Nephron progenitor cell (in vitro differentiated cells): Measurements from ENCODE around the gene AFG1L.

Experiments used
- DNase-seq: peaks from one replicate; pipeline ENCODE4 v3.0.0; 2021
- H3K27ac Mint-ChIP-seq: 2 replicates; pipeline ENCODE4 v1.8.0; 2021; ENCODE audit warnings: mild to moderate bottlenecking, moderate library complexity, mixed read lengths
- H3K27me3 Mint-ChIP-seq: 2 replicates; pipeline ENCODE4 v1.8.0; 2021; ENCODE audit warnings: mild to moderate bottlenecking, low read depth, mixed read lengths; ENCODE audit not compliant: poor library complexity
- H3K36me3 Mint-ChIP-seq: 2 replicates; pipeline ENCODE4 v1.8.0; 2021; ENCODE audit warnings: low read depth, mixed read lengths
- H3K4me1 Mint-ChIP-seq: 2 replicates; pipeline ENCODE4 v1.8.0; 2021; ENCODE audit warnings: mixed read lengths
- H3K4me3 Mint-ChIP-seq: 2 replicates; pipeline ENCODE4 v1.8.0; 2021; ENCODE audit warnings: mild to moderate bottlenecking, moderate library complexity, mixed read lengths
- H3K9me3 Mint-ChIP-seq: 2 replicates; pipeline ENCODE4 v1.8.0; 2021; ENCODE audit warnings: mild to moderate bottlenecking, moderate library complexity, mixed read lengths
- TF ChIP-seq, protein P1 (sequence below): fragments of 200-600 bp; sonication (generic); IDR thresholded peaks from 2 replicates; pipeline ENCODE4 v1.5.0; 2021; ENCODE audit warnings: antibody characterized with exemption

The AFG1L gene

DNA sequence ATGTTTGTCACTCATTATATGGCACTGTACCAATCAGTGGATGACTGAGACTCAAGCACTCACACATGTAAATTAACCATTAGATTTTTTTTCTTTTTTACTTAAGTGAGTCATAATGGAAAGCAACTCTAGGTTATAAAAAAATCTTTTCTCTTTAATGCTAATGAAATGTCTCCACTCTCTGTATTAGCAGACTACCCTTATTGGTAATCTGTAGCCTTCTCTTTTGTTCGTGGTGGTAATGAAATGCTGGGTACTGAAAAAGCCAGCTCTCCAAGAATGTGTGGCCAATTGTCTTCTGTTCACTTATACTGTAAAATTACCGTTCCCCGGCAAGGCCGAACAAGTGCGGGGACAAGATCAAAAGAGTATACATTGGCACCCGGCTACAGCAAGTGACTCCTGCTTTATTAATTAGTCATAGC lies 69.0 kb downstream of the AFG1L start:
- TF ChIP-seq, protein P1, sequence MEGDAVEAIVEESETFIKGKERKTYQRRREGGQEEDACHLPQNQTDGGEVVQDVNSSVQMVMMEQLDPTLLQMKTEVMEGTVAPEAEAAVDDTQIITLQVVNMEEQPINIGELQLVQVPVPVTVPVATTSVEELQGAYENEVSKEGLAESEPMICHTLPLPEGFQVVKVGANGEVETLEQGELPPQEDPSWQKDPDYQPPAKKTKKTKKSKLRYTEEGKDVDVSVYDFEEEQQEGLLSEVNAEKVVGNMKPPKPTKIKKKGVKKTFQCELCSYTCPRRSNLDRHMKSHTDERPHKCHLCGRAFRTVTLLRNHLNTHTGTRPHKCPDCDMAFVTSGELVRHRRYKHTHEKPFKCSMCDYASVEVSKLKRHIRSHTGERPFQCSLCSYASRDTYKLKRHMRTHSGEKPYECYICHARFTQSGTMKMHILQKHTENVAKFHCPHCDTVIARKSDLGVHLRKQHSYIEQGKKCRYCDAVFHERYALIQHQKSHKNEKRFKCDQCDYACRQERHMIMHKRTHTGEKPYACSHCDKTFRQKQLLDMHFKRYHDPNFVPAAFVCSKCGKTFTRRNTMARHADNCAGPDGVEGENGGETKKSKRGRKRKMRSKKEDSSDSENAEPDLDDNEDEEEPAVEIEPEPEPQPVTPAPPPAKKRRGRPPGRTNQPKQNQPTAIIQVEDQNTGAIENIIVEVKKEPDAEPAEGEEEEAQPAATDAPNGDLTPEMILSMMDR: no peak
- H3K36me3 Mint-ChIP-seq: peaks cover 3% of the 10 kb centered on the region
- peaks cover 4% of the 10 kb centered on the region for H3K4me1 Mint-ChIP-seq
- H3K4me3 Mint-ChIP-seq: no peak overlapping the region
- no peaks in the 10 kb centered on the region for H3K27me3 Mint-ChIP-seq
- no peaks in the 10 kb centered on the region for H3K9me3 Mint-ChIP-seq
- no peak for DNase-seq
- H3K27ac Mint-ChIP-seq: peak overlapping the region; percentile 29

GRCh38 chr6:108364470-108364869 lies 69.6 kb downstream of the AFG1L start:
- H3K9me3 Mint-ChIP-seq: no peaks in the 10 kb centered on the region
- no peaks in the 10 kb centered on the region for H3K36me3 Mint-ChIP-seq
- no peak overlapping the region for H3K4me3 Mint-ChIP-seq
- H3K27me3 Mint-ChIP-seq: no peaks in the 10 kb centered on the region
- DNase-seq: no peak
- H3K27ac Mint-ChIP-seq: no peak overlapping the region
- peaks cover 4% of the 10 kb centered on the region for H3K4me1 Mint-ChIP-seq
- TF ChIP-seq, protein P1: no peak

DNA sequence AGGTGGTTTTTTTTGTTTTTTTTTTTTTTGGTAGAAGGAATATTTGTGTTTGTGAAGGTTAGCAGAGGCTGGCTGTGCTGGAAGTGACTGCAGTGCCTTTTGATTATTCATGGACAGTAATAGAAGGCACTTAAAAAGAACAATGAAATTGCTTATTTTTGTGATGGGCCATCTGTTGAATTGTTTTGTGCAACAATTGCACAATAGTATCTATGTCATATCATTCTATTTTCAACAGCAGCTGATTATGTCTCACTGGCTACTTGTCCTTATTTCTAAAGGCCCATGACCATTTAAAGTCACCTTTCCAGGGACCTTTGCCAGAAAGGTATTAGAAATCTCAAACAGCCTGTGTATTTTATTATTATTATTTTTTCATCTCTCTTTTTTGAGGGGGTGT lies 70.6 kb downstream of the AFG1L start:
- H3K4me3 Mint-ChIP-seq: no peak overlapping the region
- no peaks in the 10 kb centered on the region for H3K9me3 Mint-ChIP-seq
- TF ChIP-seq, protein P1: no peak
- no peaks in the 10 kb centered on the region for H3K27me3 Mint-ChIP-seq
- no peak overlapping the region for H3K27ac Mint-ChIP-seq
- no peaks in the 10 kb centered on the region for H3K36me3 Mint-ChIP-seq
- no peak for DNase-seq
- peaks cover 4% of the 10 kb centered on the region for H3K4me1 Mint-ChIP-seq

DNA sequence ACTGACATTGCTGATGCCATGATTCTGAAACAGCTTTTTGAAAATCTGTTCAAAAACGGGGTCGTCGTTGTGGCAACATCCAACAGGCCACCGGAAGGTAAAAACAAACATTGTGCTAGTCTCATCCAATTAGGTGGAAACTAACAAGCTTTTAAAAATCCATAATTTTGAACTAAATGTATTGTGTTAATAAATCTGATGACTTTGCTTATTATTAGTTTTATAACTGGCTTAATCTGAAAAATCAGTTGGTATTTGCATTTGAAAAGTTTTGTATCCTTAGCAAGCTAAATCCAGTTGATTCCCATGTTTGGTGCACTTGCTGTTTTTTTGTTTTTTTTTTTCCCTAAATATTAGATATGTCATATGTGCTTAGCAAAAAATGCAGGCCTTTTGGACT lies 71.4 kb downstream of the AFG1L start:
- H3K4me3 Mint-ChIP-seq: no peak overlapping the region
- DNase-seq: no peak
- H3K9me3 Mint-ChIP-seq: no peaks in the 10 kb centered on the region
- TF ChIP-seq, protein P1: no peak
- H3K4me1 Mint-ChIP-seq: peaks cover 4% of the 10 kb centered on the region
- H3K27me3 Mint-ChIP-seq: no peaks in the 10 kb centered on the region
- H3K27ac Mint-ChIP-seq: no peak overlapping the region
- no peaks in the 10 kb centered on the region for H3K36me3 Mint-ChIP-seq

- Mint-ChIP-seq H3K36me3 (peaks cover 8% of the 10 kb centered on the region), H3K9me3 (no peaks in the 10 kb centered on the region), H3K4me1 (peaks cover 4% of the 10 kb centered on the region), H3K4me3 (no peak overlapping the region), H3K27ac (no peak overlapping the region), H3K27me3 (no peaks in the 10 kb centered on the region)
- TF ChIP-seq, protein P1: no peak
- DNase-seq: no peak
Measured at GRCh38 chr6:108368431-108369030, 73.7 kb downstream of the AFG1L start.

GRCh38 chr6:108380876-108381275 lies 86.0 kb downstream of the AFG1L start:
- H3K9me3 Mint-ChIP-seq: peaks cover 8% of the 10 kb centered on the region
- DNase-seq: no peak
- peaks cover 23% of the 10 kb centered on the region for H3K36me3 Mint-ChIP-seq
- no peaks in the 10 kb centered on the region for H3K4me1 Mint-ChIP-seq
- TF ChIP-seq, protein P1: no peak
- H3K27ac Mint-ChIP-seq: no peak overlapping the region
- H3K4me3 Mint-ChIP-seq: no peak overlapping the region
- no peaks in the 10 kb centered on the region for H3K27me3 Mint-ChIP-seq
